Erythroblast (primary cell): Measurements from ENCODE around the gene QSOX1.

Source experiments
- GATA1 ChIP-seq: IDR thresholded peaks from 2 replicates; pipeline ENCODE4 v1.6.1; 2011; ENCODE audit warnings: low read depth, mild to moderate bottlenecking, control low read depth, low read length, moderate library complexity
- POLR2A ChIP-seq: IDR thresholded peaks from 2 replicates; pipeline ENCODE4 v1.6.1; 2011; ENCODE audit warnings: mild to moderate bottlenecking, low read length

- no peak for TF ChIP-seq POLR2A
- TF ChIP-seq GATA1, result no peak
Measured at GRCh38 chr1:180166436-180166800, 11.7 kb downstream of the QSOX1 start.
